LNCaP clone FGC (cell line): ENCODE results near the gene PNKP.
A peak's percentile ranks its signal among the peaks of the same experiment; 100 is the strongest.

Source experiments
- DNase-seq: peaks from one replicate; pipeline ENCODE4 v3.0.0-alpha.2; 2011; ENCODE audit warnings: low read depth
- H3K4me3 ChIP-seq: 2 replicates; pipeline ENCODE4 v1.5.1; 2011; ENCODE audit warnings: mild to moderate bottlenecking, low read depth, low read length, control low read depth
- TF ChIP-seq, protein P1 (sequence below): IDR thresholded peaks from 2 replicates; pipeline ENCODE4 v1.5.1; 2012; ENCODE audit warnings: mild to moderate bottlenecking; ENCODE audit not compliant: control insufficient read depth, insufficient read depth; ENCODE audit errors: extremely low read depth

Gene PNKP

DNA sequence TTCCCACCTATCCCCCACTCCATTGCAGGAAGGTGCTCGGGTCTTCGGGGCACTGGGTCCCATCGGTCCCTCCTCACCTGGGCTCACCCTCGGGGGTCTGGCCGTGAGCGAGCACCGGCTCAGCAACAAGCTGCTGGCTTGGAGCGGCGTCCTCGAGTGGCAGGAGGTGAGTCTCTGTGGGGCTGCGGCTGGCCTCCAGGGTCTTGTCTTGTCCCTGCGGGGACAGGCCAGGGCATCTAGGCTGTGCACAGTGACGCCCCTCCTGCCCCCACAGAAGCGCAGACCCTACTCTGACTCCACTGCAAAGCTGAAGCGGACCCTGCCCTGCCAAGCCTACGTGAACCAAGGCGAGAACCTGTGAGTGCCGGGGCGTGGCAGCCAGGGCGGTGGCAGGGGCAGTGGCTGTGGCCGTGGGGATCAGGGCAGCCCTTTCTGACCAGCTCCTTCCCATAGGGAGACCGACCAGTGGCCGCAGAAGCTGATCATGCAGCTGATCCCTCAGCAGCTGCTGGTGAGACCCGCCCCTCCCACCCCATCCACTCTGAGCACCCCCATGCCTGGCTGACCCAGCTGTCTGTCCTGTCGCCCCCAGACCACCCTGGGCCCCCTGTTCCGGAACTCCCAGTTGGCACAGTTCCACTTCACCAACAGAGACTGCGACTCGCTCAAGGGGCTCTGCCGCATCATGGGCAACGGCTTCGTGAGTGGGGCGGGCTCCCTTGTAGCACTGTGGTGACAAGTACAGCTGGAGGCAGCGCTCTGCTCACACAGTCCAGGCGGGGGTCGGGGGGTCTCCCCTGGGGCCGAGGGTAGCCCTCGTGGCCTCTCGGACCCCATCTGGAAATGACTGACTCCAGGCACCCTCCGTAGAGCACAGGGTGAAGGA, 12.8 kb downstream of the PNKP start:
- TF ChIP-seq, protein P1, sequence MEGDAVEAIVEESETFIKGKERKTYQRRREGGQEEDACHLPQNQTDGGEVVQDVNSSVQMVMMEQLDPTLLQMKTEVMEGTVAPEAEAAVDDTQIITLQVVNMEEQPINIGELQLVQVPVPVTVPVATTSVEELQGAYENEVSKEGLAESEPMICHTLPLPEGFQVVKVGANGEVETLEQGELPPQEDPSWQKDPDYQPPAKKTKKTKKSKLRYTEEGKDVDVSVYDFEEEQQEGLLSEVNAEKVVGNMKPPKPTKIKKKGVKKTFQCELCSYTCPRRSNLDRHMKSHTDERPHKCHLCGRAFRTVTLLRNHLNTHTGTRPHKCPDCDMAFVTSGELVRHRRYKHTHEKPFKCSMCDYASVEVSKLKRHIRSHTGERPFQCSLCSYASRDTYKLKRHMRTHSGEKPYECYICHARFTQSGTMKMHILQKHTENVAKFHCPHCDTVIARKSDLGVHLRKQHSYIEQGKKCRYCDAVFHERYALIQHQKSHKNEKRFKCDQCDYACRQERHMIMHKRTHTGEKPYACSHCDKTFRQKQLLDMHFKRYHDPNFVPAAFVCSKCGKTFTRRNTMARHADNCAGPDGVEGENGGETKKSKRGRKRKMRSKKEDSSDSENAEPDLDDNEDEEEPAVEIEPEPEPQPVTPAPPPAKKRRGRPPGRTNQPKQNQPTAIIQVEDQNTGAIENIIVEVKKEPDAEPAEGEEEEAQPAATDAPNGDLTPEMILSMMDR, result no peak
- no peak for DNase-seq
- no peak overlapping the region for H3K4me3 ChIP-seq

DNA sequence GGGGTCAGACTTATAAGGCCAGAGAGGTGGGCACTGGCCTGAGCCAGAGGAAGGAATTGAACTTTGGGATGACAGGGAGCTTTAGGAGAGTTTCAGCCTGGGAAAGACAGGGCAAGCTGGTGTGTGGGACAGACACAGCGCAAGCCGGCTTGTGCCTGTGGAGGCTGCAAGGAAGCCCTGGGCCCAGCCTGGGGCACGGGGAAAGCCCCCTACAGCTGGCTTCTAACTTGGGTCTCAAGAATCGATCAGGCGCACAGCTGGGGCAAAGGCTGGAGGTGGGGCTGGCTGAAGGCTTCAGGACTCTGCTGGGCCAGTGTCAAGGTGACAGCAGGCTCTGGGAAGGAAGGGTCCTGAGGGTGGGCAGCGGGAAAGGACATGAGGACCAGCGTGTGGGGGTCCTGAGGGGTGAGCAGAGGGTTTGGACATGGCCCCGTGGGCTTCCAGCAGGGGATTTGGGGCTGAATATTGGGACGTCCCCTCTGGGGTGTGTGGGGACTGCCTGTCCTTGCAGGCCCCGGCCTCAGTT, 13.5 kb downstream of the PNKP start:
- no peak overlapping the region for H3K4me3 ChIP-seq
- DNase-seq, result no peak
- TF ChIP-seq, protein P1, result no peak

DNA sequence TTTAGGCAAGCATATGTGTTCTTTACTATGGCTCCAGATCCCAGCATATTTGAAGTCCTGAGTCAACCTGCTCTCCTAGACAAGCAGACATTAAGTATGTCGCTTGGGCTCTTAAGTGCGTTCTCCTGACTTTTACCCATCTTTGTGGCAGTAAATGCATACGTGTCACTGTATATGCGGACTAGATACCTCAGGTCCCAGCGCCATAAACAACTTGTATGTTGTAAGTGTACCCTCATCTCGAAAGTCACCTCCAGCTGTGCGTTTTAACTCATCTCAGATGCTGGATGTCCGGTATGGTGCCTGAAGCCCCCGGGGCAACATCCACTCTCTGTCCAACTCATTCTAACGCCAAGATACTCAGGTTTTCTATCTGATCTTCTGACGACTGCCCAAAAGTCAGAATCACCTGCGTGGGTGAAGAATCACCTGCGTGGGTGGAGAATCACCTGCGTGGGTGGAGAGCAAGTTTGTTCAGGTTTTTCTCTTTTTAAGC, 14.7 kb downstream of the PNKP start:
- DNase-seq, result no peak
- TF ChIP-seq, protein P1, result no peak
- H3K4me3 ChIP-seq, result peak overlapping the region; percentile 91

DNA sequence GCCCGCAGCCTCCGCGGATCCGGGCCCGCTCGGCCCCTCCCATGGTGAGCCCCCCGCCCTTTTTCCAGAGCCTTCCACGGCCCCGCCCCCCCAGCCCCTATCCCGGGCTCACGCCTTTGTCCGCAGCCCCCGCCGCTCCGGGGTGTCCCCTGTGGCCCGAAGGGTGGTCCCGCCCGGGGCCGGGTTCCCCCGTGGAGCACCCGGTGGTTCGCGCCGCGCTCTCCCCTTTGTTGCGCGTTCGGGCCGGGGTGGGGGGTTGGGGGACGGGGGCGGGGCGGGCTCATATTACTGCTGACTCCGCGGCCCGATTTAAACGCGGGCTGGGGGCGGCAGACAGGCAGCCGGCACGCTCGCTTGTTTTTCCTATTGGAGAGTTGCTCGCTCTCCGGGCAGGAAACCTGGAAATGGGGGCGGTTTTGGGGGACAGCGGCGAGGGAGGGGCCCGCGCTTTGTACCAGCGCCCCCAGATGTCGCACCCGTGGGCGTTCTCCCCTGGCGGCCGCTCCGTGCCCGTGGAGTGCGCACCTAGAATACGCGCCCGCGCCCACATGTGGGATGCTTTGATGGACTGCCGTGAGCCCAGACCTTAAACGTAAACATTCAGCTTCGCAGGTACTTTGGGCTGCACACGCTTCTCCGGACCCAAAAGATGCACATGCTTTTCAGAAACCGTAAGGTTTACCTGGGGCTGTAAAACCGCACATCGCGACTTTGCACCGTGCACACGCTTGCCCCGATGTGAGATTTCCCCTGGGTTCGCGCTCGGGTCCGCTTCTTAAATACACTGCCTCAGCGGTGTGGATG, 15.7 kb downstream of the PNKP start:
- peak overlapping the region; percentile 91 for H3K4me3 ChIP-seq
- TF ChIP-seq, protein P1, result no peak
- no peak for DNase-seq

DNA sequence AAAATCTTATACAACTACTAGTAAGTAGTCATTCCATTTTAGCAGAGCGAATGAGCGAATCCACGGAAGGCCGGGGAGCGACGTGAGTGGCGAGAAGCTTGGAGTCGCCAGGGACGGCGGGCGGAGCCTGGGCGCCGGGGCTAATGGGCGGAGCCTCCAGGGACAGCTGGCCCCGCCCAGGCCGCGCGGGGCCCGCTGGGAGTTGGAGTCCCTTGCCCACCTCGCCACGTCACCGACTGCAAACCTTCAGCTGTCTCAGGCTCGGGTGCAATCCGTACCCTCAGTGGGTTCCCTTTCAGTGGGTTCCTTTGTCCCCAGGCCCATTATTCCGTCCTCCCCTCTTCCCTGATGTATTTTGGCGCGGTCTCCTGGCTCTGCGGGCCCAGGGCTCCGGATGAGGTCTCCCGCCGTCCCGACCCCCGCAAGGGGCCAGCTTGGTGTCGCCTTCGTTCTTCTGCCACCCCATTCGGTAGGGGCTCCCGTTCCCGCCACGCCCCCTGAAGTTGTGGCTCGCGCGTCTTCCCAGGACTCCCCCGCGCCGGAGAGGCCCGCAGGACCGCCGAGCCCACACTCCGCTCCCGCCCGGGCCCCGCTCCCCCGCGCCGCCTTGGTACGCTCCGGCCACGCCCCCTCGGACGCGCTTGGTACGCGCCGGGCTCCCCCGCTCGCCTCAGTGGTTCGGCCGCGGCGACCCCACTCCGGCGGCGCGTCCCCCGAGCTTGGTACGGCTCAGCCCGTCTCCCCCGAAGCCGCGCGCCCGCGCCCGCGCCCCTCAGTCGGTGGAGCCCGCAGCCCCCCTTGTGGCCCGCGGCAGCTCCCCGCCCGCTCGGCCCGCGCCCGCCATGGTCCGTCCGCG, 16.7 kb downstream of the PNKP start, which contains the start of gene PTOV1:
TSS of gene PTOV1 (plus strand) at position 673 of the 856 bp plus-strand sequence.
- TF ChIP-seq, protein P1, result no peak
- peak within 1 kb of the TSS; percentile 91 for H3K4me3 ChIP-seq

DNA sequence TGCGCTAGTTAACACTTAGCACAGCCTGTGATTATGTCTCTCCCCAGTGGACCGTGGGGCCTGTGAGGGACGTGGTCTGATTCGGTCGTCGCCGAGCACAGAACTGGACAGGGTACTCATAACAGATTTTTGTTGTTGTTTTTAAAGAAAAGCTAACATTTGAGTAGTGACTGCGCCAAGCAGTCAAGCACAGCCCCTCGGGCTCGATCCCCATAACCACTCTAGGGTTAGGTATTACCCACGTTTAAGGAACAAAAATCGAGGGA, 17.2 kb downstream of the PNKP start:
- TF ChIP-seq, protein P1, result no peak
- DNase-seq, result no peak
- peak overlapping the region; percentile 91 for H3K4me3 ChIP-seq

More for the DNA sequence above, 16.7 kb downstream of the PNKP start, which contains the start of gene PTOV1:
- peak; percentile 81 for DNase-seq
